ENCODE results near the gene HES5. TPM values are rescaled to one million over a fixed set of nuclear protein-coding genes. Genes with fewer than 3 reads are reported as not detected.
A peak's percentile ranks its signal among the peaks of the same experiment; 100 is the strongest.

The HES5 gene
- total and polyA plus RNA-seq, 2 of the 13 experiments (the other 11 are each of a cell fraction or from before 2014, with no cell fraction given): not detected

DNA sequence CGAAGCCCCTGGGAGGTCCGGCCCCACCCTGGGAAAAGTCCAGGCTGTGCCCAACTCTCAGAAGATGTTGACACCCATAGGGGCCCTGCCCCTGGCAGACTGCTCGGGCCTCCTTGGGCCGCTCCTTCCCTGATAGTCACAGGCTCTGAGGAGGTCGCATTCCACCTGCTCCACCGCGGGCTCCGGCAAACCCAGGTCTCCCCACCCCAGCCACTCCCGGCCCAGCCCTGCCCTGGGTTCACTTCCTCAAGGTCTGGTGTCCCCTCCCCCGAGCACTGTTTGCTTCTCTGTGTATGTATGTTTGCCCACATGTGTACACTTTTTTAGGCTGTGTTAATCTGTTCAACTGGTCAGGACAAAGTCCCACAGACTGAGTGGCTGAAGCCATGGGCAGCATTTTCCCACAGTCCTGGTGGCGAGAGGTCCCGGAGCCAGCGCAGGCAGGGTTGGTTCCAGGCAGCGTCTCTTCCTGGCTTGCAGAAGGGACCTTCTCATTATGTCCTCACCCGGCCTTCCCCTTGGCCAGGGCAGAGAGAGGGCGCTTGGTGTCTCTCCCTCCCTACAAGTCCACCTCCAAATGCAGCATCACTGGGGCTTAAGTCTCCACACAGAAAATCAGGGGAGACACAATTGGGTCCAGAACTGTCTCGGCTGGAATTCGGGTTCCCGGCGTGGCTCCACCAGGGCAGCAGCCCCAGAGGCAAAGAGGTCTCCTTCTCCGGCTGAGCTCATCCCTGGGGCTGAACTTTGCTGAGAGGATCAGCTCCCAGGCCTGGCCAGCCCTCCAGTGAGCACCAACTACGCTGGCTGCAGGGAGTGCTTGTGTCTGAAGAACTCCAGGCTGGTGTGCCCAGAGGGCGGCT, 46.0 kb upstream of the HES5 start (continued):
- TF ChIP-seq SMAD3 (CRISPR knock-in tag; IDR thresholded peaks at IDR 0.05) (no peak), MEF2D (CRISPR knock-in tag; IDR thresholded peaks at IDR 0.05) (peak; percentile 91), TSC22D2 (CRISPR knock-in tag; IDR thresholded peaks at IDR 0.05; ENCODE audit: borderline replicate concordance) (no peak), SKI (IDR thresholded peaks at IDR 0.05; ENCODE audit: partially characterized antibody) (peak; percentile 95), ZNF564 (CRISPR knock-in tag; IDR thresholded peaks at IDR 0.05) (no peak), FOXK1 (CRISPR knock-in tag; IDR thresholded peaks at IDR 0.05; ENCODE audit: borderline replicate concordance, low read depth) (peak; percentile 90), ZBTB38 (CRISPR knock-in tag; IDR thresholded peaks at IDR 0.05) (peak; percentile 16), ZKSCAN8 (CRISPR knock-in tag; IDR thresholded peaks at IDR 0.05; ENCODE audit: borderline replicate concordance) (peak; percentile 63; the same call in 1 of the 2 replicates), NR2F2 (IDR thresholded peaks at IDR 0.05; ENCODE audit: borderline replicate concordance, low read depth) (no peak), ZBTB7A (CRISPR knock-in tag; IDR thresholded peaks at IDR 0.05) (no peak; the same call in 1 of the 2 replicates), NFRKB (IDR thresholded peaks at IDR 0.05) (no peak), MZF1 (CRISPR knock-in tag; IDR thresholded peaks at IDR 0.05; ENCODE audit: borderline replicate concordance) (0 out of 2 replicates have a peak, but pooled peaks have one; percentile 32), CENPX (CRISPR knock-in tag; IDR thresholded peaks at IDR 0.05) (no peak), CCDC6 (CRISPR knock-in tag; IDR thresholded peaks at IDR 0.05) (peak; percentile 61; the same call in 1 of the 2 replicates), ZFP90 (CRISPR knock-in tag; IDR thresholded peaks at IDR 0.05; ENCODE audit: borderline replicate concordance) (peak; percentile 61; the same call in 1 of the 2 replicates), TARDBP (CRISPR knock-in tag; IDR thresholded peaks at IDR 0.05) (peak; percentile 78; the same call in 1 of the 2 replicates), CREB1 (IDR thresholded peaks at IDR 0.05) (no peak), CREB1 (CRISPR knock-in tag; IDR thresholded peaks at IDR 0.05) (peak; percentile 50; the same call in 1 of the 2 replicates), KDM2A (CRISPR knock-in tag; IDR thresholded peaks at IDR 0.05; ENCODE audit: borderline replicate concordance, low read depth) (no peak; the same call in 1 of the 2 replicates), ZNF230 (CRISPR knock-in tag; IDR thresholded peaks at IDR 0.05) (no peak), SOX13 (IDR thresholded peaks at IDR 0.05) (no peak), SOX13 (CRISPR knock-in tag; conservative IDR thresholded peaks at IDR 0.05 in 1 of 2, IDR thresholded peaks at IDR 0.05 in 1 of 2) (peak in 1 of 2 experiments; percentile 61; a peak in 1 of 4 replicates)
- TF ChIP-seq, protein P1, sequence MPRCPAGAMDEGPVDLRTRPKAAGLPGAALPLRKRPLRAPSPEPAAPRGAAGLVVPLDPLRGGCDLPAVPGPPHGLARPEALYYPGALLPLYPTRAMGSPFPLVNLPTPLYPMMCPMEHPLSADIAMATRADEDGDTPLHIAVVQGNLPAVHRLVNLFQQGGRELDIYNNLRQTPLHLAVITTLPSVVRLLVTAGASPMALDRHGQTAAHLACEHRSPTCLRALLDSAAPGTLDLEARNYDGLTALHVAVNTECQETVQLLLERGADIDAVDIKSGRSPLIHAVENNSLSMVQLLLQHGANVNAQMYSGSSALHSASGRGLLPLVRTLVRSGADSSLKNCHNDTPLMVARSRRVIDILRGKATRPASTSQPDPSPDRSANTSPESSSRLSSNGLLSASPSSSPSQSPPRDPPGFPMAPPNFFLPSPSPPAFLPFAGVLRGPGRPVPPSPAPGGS (CRISPR knock-in tag; IDR thresholded peaks at IDR 0.05): no peak; the same call in 1 of the 2 replicates
- TF ChIP-seq, protein P2, sequence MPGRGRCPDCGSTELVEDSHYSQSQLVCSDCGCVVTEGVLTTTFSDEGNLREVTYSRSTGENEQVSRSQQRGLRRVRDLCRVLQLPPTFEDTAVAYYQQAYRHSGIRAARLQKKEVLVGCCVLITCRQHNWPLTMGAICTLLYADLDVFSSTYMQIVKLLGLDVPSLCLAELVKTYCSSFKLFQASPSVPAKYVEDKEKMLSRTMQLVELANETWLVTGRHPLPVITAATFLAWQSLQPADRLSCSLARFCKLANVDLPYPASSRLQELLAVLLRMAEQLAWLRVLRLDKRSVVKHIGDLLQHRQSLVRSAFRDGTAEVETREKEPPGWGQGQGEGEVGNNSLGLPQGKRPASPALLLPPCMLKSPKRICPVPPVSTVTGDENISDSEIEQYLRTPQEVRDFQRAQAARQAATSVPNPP (CRISPR knock-in tag; IDR thresholded peaks at IDR 0.05): no peak
- TF ChIP-seq, protein P3, sequence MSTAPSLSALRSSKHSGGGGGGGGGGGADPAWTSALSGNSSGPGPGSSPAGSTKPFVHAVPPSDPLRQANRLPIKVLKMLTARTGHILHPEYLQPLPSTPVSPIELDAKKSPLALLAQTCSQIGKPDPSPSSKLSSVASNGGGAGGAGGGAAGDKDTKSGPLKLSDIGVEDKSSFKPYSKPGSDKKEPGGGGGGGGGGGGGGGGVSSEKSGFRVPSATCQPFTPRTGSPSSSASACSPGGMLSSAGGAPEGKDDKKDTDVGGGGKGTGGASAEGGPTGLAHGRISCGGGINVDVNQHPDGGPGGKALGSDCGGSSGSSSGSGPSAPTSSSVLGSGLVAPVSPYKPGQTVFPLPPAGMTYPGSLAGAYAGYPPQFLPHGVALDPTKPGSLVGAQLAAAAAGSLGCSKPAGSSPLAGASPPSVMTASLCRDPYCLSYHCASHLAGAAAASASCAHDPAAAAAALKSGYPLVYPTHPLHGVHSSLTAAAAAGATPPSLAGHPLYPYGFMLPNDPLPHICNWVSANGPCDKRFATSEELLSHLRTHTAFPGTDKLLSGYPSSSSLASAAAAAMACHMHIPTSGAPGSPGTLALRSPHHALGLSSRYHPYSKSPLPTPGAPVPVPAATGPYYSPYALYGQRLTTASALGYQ (CRISPR knock-in tag; IDR thresholded peaks at IDR 0.05): no peak

Data from HepG2 (cell line).